Measurements from ENCODE around the gene ACRBP.

Gene ACRBP

GRCh38 chr12:6647083-6647604, at the start of gene ACRBP:
Gene ACRBP, minus strand, starts transcription at chr12:6647432. Its CDS starts 66 bp downstream, at chr12:6647366.
- DNase-seq (ENCODE audit: low read depth in 2 of 2) = peak in 1 of 2 donors; percentile 35

DNA sequence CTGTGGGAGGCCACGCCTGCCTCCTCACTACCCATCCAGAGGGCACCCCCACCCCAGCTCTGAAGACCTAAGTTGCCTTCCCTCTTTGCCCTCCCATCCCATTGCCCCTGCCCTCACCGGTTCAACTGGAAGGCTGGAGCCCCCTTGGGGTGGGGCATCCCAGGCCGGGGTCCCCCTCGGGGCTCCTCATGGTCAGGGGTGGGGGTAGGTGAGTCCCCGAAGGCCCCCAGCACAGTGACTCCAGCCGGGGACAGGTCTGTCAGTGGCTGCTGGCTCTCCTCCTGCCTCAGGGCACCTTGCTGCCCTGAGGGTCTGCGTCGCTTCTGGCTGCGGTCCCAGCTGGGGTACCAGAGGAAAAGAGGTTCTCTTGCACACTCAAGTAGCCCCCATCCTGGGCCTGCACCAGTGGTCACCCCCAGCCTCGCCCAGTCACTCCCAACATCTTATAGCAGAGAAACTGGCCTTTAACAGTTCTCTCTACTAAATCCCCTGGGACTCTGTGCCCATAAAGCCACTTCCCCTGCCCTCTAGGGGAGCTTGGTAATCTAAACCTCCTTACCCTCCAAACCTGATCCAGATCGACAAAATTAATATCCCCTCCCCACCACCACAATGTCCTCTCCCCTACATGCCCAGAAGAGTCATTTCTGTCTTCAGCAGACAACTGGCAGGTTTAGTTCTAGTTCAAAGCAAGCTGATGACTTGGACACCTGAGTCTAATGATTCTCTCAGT, 48.2 kb upstream of the ACRBP start:
- DNase-seq (ENCODE audit: low read depth in 2 of 2) = no peak

DNA sequence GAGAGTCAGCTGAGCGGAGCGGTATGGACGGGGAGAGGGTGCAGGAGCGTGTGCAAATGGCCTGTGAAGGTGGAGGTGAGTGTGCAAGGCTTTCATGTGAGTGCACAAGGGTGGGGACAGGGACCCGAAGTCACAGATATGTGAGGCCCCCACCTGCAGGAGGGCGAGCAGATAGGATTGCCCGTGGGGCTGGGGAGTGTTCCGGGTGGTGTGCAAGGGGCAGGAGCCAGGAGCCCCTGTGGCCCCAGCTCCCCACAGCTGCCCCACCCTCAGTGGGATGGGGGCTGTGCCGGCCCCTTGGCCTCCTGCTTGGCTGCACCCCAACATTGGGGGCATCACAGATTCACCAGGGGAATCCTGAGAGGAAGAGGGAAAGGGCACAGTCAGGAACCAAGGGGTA, 47.5 kb upstream of the ACRBP start:
- DNase-seq (ENCODE audit: low read depth in 2 of 2) = no peak

DNA sequence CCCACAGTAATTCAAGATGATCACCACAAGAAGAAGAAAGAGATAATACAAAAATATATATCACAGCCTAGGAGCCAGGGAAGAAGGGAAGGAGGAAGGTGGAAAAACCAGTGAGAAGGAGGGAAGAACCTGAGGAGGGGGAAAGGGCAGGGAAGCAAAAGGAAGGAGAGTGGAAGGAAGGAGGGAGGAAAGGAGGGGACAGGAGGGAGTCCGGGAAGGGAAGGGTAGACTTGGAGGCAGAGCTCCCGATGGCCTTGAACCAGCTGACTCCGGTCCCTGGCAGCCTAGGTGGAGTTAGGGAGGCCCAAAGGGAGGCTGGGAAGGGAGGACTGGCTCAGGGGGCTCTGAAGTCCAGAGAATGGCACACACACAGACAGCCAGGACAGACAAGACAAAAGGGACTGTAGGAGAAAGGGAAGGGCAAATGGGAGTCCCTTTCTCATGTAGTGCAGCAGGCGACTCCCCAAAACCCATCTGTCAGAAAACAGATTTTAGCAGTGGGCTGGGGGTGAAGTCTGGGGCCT, 46.7 kb upstream of the ACRBP start:
- no peak for DNase-seq (ENCODE audit: low read depth in 2 of 2)

GRCh38 chr12:6692888-6693287, 45.7 kb upstream of the ACRBP start:
- DNase-seq (ENCODE audit: low read depth in 2 of 2) = no peak

GRCh38 chr12:6691473-6691872, 44.2 kb upstream of the ACRBP start:
- DNase-seq (ENCODE audit: low read depth in 2 of 2) = no peak

DNA sequence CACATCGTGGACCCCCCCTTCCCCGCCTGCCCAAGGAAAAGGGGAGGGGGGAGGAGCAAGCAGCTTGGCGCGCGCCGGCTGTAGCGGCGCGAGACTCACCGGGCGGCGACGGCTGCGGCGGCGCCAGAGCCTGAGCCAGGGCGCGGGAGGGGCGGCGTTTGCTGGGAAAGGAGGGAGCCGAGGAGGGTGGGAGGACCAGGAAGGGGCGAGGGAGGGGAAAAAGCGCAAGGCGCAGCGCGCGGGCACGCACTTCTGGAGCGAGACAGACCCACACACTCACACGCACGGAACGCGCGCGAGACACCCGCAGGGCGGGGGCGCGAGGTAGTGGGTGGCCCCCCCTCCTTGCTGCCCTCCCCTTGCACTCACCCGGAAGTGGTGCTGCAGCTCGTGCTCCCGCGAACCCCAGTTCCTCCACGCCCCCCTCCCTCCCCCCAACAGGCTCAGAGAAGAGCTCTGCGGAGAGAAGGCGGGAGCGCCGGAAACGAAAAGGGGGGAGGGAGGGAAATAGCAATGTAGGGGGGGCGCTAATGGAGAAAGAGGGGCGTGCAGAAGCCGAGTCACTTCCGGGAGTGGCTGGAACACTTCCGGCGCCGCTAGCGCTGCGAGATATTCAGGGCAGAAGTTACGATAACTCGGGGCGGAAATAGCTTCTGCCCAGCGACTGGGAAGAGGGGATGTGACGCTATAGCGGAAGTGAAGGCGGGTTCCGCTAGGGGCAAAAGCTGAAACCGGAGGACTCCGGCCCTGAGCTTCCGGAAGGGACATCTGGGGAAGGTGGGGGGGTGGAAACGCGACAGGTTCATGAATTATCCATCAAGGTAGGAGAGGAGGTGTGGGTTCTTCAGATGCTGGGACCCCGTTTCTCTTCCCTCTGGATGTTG, 42.0 kb upstream of the ACRBP start, which contains the start of gene ZNF384:
ZNF384 (minus strand) TSS at position 377 of the 884 bp plus-strand sequence. CDS start 9,855 bp downstream, outside the sequence.
- DNase-seq (ENCODE audit: low read depth in 2 of 2) = peak; percentile 88 to 93

DNA sequence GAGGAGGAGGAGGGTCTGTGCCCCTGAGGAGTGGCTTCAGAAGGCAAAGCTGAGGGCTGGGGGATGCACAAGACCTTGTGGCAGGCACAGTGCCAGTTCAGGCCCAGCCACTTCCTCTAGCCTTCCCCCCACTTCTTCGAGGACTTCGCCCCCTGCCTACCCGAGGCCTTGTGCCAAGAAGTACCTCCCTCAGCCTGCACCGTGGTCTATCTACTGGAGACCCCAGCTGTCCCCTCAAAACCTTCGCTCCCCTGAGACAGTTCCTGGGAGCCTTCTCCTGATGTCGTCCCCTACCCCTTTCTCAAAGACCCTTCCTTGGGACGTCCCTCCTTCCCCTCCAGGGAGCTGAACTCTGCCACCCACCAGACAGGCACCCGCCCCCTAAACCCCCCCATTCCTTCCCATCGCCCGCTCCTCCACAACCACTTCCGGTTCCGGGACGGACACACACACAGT, 41.3 kb upstream of the ACRBP start:
- DNase-seq (ENCODE audit: low read depth in 2 of 2) = peak in 1 of 2 donors; percentile 14

DNA sequence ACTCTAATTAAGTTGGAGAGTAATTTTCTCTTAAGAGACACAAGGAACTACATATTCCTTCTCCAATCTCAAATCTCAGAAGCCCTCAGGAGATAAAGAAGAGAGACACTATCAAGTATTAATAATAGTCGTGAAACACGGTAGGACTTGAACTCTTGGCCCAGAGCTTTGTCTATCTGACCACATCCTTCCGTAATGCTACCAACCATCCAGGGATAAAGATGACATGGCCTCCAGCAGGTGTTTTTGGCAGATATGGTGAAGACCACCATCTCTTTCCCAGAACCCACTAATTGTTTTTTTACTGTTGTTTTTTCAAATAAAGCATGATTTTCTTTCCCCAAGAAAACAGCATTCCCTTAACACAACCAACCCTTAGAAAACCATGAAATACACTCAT, 38.6 kb upstream of the ACRBP start:
- no peak for DNase-seq (ENCODE audit: low read depth in 2 of 2)

DNA sequence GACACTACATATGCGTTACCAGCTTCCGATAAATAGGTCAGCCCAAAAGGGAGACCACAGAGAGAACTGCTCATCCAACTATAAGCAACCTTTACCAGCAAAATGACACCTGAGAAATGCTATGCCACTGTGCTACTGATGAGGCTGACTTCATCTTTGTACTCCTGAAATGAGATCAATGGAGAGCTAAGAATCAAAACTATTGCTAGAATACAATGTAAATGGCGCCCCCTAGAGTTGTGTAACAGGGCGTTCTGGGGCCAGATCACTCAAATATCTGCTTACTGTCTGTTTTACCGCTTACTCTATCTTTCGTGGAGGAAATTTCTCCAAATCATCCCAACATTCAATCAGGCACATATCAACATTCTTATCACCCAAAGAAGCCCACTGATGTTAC, 37.4 kb upstream of the ACRBP start:
- DNase-seq (ENCODE audit: low read depth in 2 of 2) = peak in 1 of 2 donors; percentile 44

- no peak for DNase-seq (ENCODE audit: low read depth in 2 of 2)
Measured at GRCh38 chr12:6676962-6677361, 29.7 kb upstream of the ACRBP start.

DNA sequence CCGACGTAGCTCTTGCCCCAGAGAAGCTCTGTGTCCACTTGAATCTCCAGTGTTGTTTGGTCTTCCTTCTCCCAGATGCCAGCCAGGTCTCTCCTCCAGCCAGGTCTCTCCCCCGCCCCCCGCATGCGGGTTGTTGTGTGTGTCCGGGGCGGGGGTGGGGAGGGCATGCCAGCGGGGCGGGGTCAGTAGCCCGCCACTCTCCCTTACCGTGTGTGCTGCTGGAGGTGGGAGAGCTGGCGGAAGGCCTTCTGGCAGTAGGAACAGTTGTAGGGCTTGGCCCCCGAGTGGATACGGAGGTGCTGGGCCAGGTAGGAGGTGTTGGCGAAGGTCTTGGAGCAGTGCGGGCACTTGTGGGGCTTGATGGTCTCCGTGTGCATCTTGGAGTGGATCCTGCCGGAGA, 24.9 kb upstream of the ACRBP start:
- DNase-seq (ENCODE audit: low read depth in 2 of 2) = no peak

- no peak for DNase-seq (ENCODE audit: low read depth in 2 of 2)
Measured at GRCh38 chr12:6667559-6668210, 20.5 kb upstream of the ACRBP start.

DNA sequence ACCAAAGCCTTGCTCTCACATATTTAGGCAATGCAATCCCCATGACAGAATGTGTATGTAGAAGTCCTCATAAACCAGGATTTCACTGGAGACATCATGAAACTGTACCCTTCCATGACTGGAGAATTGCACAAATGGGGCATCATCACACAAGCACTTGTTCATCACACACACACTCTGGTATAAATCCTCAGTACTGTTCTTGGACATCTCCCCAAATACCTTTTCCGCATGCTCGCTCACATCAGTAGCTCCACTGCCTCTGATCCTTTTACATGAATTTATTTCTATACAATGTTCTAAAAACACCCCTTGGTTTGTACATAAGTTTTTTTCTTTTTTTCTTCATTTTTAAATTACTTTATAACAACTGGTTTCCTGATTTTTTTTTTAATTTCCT, 19.0 kb upstream of the ACRBP start:
- DNase-seq (ENCODE audit: low read depth in 2 of 2) = no peak

DNA sequence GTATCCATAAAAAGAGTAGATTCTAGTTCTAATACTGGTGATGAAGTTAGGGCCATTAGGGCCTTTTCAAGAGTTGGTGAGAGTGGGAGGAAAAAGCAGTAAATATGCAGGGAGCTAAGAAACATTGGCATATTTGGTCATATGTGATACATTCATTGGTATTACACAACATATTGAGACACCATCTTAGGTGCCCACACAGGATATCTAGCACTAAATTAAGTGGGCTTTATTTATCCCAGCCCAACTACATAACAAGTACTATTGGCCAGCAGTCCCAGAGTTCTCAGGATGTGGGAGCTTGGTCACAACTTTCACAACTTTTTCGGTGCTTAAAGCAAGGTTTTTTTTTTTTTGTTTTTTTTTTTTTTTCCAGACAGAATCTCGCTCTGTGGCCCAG, 17.7 kb upstream of the ACRBP start:
- no peak for DNase-seq (ENCODE audit: low read depth in 2 of 2)

DNA sequence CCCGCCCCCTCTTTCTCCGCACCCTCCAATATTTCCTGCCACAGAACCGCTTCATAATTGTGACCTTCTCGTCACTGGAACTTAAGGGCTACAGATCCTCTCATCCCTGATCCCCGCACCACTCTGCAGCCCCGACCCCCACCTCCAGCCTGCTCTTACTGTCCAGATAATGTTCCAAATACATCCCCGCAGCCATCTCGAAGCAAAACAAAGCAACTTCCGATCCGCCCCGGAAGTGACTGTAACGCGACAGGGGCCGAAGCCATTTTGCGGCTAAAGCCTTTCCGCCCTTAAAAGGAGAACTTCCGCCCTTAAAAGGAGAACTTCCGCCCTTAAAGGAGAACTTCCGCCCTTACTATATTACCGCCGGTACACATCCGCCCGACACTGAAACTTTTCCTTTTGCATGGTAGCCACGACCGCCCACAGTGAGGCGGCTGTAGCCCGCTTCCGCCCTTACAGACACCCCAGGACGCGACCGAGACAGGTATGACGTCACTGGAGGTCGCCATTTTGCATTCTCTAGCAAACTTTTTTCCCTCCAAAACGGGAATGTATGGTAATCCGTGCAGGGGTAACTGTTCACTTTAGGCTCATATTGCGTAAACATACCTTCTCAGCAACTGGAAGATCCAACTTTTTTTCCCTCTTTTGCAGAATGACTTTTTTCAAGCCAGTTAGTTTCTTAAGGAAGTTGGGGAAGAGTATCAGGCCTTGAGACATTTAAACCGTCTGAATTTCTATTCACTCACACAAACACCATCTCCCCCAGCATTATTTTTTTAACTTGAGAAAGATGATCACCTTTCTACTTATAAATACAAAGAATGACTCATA, 15.9 kb upstream of the ACRBP start, which contains the start of gene ING4:
ING4 (minus strand) TSS at position 214 of the 837 bp plus-strand sequence; CDS start at position 196, 18 bp downstream.
- DNase-seq (ENCODE audit: low read depth in 2 of 2) = peak; percentile 94 to 95

GRCh38 chr12:6662602-6662905, 15.3 kb upstream of the ACRBP start:
- no peak for DNase-seq (ENCODE audit: low read depth in 2 of 2)

DNA sequence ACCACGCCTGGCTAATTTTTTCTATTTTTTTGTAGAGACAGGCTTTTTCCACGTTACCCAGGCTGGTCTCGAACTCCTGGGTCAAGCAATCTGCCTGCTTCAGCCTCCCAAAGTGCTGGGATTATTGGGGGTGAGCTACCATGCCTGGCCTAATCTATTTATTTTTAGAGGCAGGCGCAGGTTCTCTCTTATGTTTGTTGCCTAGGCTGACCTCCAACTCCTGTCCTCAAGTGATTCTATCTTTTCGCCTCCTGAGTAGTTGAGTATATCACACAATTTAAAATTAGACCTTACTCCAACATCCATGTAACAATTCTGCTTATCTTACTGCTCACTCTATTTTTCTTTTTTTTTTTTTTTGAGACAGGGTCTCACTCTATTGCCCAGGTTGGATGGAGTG, 6.8 kb upstream of the ACRBP start:
- DNase-seq (ENCODE audit: low read depth in 2 of 2) = no peak

DNA sequence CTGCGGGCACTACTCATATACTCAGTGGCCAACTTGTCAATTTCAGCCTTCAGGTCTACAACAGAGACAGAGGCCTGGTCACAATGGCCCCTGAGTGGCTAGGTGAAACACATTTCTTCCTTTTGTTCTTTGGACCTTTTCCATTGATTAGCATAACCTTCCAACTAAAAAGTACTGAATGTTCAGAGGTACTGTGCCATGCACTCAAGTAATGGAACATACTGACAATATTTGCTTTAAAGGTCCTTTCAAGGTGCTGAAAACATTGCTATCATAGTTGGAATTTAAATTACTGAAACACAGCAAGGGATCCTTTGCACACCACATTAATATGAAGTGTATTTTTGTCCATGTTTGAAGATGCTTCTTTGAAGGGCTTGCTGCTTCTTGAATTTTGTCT, 6.1 kb upstream of the ACRBP start:
- no peak for DNase-seq (ENCODE audit: low read depth in 2 of 2)

- DNase-seq (ENCODE audit: low read depth in 2 of 2) = no peak
Measured at GRCh38 chr12:6652391-6652790, 5.2 kb upstream of the ACRBP start.

DNA sequence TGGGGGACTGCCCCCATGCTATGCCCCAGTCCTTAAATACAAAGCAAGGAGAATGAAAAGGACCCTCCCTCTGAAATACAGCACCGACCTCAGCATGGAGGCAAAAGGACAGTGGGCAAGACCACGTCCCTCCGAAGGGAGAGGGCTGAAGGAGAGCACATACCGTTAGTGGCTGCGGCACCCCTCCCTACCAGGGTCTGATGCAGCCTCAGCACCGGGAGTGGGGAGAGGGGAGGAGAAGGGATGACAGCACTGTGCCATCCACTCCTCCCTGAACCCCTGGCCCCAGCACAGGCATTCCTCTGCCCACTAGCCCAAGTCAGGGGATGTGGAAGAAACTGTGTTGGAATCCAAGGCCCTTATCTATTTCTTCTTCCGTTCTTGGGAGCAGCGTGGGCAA, 3.6 kb upstream of the ACRBP start:
- DNase-seq (ENCODE audit: low read depth in 2 of 2) = no peak
